Keratinocyte (primary cell): ENCODE results near the gene ATP8A2. TPM values are rescaled to one million over a fixed set of nuclear protein-coding genes. Genes with fewer than 3 reads are reported as not detected.

Source experiments
- DNase-seq: peaks from one replicate; pipeline ENCODE4 v3.0.0-alpha.2; 2011; ENCODE audit warnings: low read depth, missing footprints, low spot score
- FAIRE-seq: peaks from 2 replicates; lab custom pipeline; 2011; peaks lifted over from hg19 to GRCh38; lab: Jason Lieb, UNC
- H2AFZ ChIP-seq: 2 replicates; pipeline ENCODE4 v1.6.0; 2012; ENCODE audit warnings: low read length, control low read depth, inconsistent platforms; ENCODE audit not compliant: control insufficient read depth
- H3K27ac ChIP-seq: 2 replicates; pipeline ENCODE4 v1.5.1; 2011; ENCODE audit warnings: low read length; ENCODE audit not compliant: control insufficient read depth, insufficient read depth
- H3K27me3 ChIP-seq: 3 replicates; pipeline ENCODE4 v1.6.0; 2011; ENCODE audit warnings: low read length; ENCODE audit not compliant: control insufficient read depth, insufficient read depth; ENCODE audit errors: extremely low read depth
- H3K36me3 ChIP-seq, 2 experiments: 2 replicates in 1 of 2; 3 replicates in 1 of 2; pipeline ENCODE4 v1.5.1; 2011; ENCODE audit warnings: low read length in 2 of 2, mild to moderate bottlenecking in 1 of 2; ENCODE audit not compliant: control insufficient read depth in 2 of 2, insufficient read depth in 2 of 2; ENCODE audit errors: extremely low read depth in 1 of 2
- H3K4me1 ChIP-seq: 3 replicates; pipeline ENCODE4 v1.5.1; 2011; ENCODE audit warnings: low read length; ENCODE audit not compliant: control insufficient read depth, insufficient read depth; ENCODE audit errors: extremely low read depth
- H3K4me2 ChIP-seq: 3 replicates; pipeline ENCODE4 v1.6.0; 2011; ENCODE audit warnings: low read depth, low read length; ENCODE audit not compliant: control insufficient read depth, insufficient read depth; ENCODE audit errors: extremely low read depth
- H3K4me3 ChIP-seq, 3 experiments: fragments of 200-600 bp in 1 of 3; sonication (generic) in 1 of 3; 2 replicates in 2 of 3; 3 replicates in 1 of 3; pipeline ENCODE4 v1.5.1; 2011 to 2016; ENCODE audit warnings: low read length in 3 of 3, mild to moderate bottlenecking in 3 of 3, control low read depth in 2 of 3, inconsistent platforms in 1 of 3, low read depth in 1 of 3, mixed read lengths in 1 of 3, mixed run types in 1 of 3, moderate library complexity in 1 of 3; ENCODE audit not compliant: control insufficient read depth in 2 of 3, insufficient read depth in 2 of 3; ENCODE audit errors: extremely low read depth in 1 of 3
- H3K79me2 ChIP-seq: 2 replicates; pipeline ENCODE4 v1.6.0; 2012; ENCODE audit warnings: low read length; ENCODE audit not compliant: control insufficient read depth, insufficient read depth
- H3K9ac ChIP-seq: 3 replicates; pipeline ENCODE4 v1.6.0; 2011; ENCODE audit warnings: low read length; ENCODE audit not compliant: control insufficient read depth, insufficient read depth; ENCODE audit errors: extremely low read depth
- H3K9me1 ChIP-seq: 3 replicates; pipeline ENCODE4 v1.6.0; 2011; ENCODE audit warnings: low read length; ENCODE audit not compliant: control insufficient read depth, insufficient read depth; ENCODE audit errors: extremely low read depth
- H3K9me3 ChIP-seq: 2 replicates; pipeline ENCODE4 v1.5.1; 2012; ENCODE audit warnings: low read depth, low read length; ENCODE audit not compliant: control insufficient read depth
- H4K20me1 ChIP-seq: 3 replicates; pipeline ENCODE4 v1.6.0; 2011; ENCODE audit warnings: low read length; ENCODE audit not compliant: control insufficient read depth, insufficient read depth; ENCODE audit errors: extremely low read depth
- EZH2 ChIP-seq: IDR thresholded peaks from one replicate; pipeline ENCODE4 v1.6.1; 2012; ENCODE audit warnings: inconsistent platforms, mild to moderate bottlenecking, low read length, moderate library complexity
- dilution Hi-C: fragments of 300-500 bp; cut with MboI; formaldehyde crosslinking; loops from one replicate; pipeline ENCODE4 v1.7.0; 2020; ENCODE audit warnings: low sequenced_read_pairs; ENCODE audit not compliant: extremely low pct_ligation_motif_present
- polyA plus RNA-seq, 5 experiments: library from polyadenylated mRNA; depleted of rRNA in 3 of 5; stranded (reverse) in 3 of 5; stranded (forward) in 1 of 5; unstranded in 1 of 5; fragments of >200 nt; gene quantifications; 1 replicate in 1 of 5; 2 replicates in 3 of 5; 3 replicates in 1 of 5; pipeline versions ENCODE4 v1.2.1 to v1.2.3, GENCODE V29; 2011 to 2012; ENCODE audit warnings: missing spikeins in 2 of 5, low read depth in 1 of 5, low replicate concordance in 1 of 5
- TF ChIP-seq, protein P1 (sequence below), 3 experiments: IDR thresholded peaks in 1 of 3; conservative IDR thresholded peaks in 1 of 3; optimal IDR thresholded peaks in 1 of 3; 2 replicates in 2 of 3; 3 replicates in 1 of 3; pipeline versions ENCODE3 to v1.5.1; 2011; ENCODE audit warnings: low read length in 3 of 3, mild to moderate bottlenecking in 3 of 3, moderate library complexity in 2 of 3, control low read depth in 1 of 3, inconsistent platforms in 1 of 3; ENCODE audit not compliant: insufficient read depth in 2 of 3; ENCODE audit errors: extremely low read depth in 1 of 3

The ATP8A2 gene
- polyA plus RNA-seq, 1 donor (not counting 4 experiments of a cell fraction or from before 2014, with no cell fraction given): 0.16 TPM

DNA sequence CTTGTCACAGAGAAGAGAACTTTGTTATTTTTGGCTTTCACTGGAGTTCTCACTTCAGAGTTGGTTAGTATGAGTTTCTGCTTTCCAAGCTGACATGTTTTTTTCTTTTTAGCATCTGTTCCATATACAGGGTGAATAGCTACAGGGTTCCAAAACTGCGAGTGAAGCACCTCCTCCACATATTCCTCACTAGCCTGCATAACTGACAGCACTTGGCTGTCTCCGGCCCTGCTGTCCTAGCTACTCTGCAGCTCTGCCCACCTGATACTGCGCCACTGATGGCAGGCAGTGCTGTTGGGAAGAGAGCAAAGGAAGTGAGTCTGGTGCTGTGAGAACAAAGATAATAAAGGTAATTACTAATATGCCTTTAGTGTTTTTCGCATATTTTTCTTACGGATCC is 6.8 kb downstream of the ATP8A2 start:
- Histone ChIP-seq H3K9me1 (no peaks in the 10 kb centered on the region), H3K4me2 (no peak overlapping the region), H3K27ac (no peak overlapping the region), H3K4me3 (no peak overlapping the region), H3K4me1 (no peaks in the 10 kb centered on the region), H3K36me3 (no peaks in the 10 kb centered on the region), H3K79me2 (no peaks in the 10 kb centered on the region), H3K9me3 (no peaks in the 10 kb centered on the region), H4K20me1 (no peaks in the 10 kb centered on the region), H3K9ac (no peak overlapping the region), H3K27me3 (peaks cover 22% of the 10 kb centered on the region), H2AFZ (no peak overlapping the region)
- DNase-seq (no peak), FAIRE-seq (no peak)
- TF ChIP-seq EZH2: no peak
- TF ChIP-seq, protein P1, sequence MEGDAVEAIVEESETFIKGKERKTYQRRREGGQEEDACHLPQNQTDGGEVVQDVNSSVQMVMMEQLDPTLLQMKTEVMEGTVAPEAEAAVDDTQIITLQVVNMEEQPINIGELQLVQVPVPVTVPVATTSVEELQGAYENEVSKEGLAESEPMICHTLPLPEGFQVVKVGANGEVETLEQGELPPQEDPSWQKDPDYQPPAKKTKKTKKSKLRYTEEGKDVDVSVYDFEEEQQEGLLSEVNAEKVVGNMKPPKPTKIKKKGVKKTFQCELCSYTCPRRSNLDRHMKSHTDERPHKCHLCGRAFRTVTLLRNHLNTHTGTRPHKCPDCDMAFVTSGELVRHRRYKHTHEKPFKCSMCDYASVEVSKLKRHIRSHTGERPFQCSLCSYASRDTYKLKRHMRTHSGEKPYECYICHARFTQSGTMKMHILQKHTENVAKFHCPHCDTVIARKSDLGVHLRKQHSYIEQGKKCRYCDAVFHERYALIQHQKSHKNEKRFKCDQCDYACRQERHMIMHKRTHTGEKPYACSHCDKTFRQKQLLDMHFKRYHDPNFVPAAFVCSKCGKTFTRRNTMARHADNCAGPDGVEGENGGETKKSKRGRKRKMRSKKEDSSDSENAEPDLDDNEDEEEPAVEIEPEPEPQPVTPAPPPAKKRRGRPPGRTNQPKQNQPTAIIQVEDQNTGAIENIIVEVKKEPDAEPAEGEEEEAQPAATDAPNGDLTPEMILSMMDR (optimal IDR thresholded peaks at IDR 0.05 in 1 of 3, IDR thresholded peaks at IDR 0.05 in 1 of 3, conservative IDR thresholded peaks at IDR 0.05 in 1 of 3; ENCODE audit: extremely low read depth in 1 of 3, insufficient read depth in 2 of 3, low read length in 3 of 3): no peak
- dilution Hi-C loops: no loop called here

DNA sequence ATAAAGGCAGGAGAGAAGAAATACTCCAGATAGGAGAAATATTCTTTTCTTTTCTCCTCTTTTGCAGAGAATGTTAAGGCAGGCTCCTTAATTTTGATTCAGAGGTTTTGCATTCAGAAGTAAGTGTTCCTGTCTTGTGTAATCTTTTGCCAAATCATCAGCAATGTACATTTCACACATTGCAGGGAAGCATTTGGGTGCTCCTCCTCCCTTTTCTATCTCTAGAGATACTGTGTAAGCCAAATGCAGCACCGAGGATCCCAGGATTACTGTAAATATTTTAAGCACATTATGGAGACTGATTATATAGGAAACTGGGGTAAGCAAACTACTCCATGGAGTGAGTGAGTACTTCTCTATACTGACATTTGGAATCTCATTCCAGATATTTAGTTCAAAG is 7.2 kb downstream of the ATP8A2 start:
- DNase-seq (no peak), FAIRE-seq (no peak)
- Histone ChIP-seq H2AFZ (no peak overlapping the region), H3K9me3 (no peaks in the 10 kb centered on the region), H3K9me1 (no peaks in the 10 kb centered on the region), H3K36me3 (no peaks in the 10 kb centered on the region), H3K27ac (no peak overlapping the region), H3K4me3 (no peak overlapping the region), H3K4me2 (no peak overlapping the region), H3K9ac (no peak overlapping the region), H3K4me1 (no peaks in the 10 kb centered on the region), H3K27me3 (peaks cover 17% of the 10 kb centered on the region), H4K20me1 (no peaks in the 10 kb centered on the region), H3K79me2 (no peaks in the 10 kb centered on the region)
- TF ChIP-seq, protein P1 (optimal IDR thresholded peaks at IDR 0.05 in 1 of 3, IDR thresholded peaks at IDR 0.05 in 1 of 3, conservative IDR thresholded peaks at IDR 0.05 in 1 of 3; ENCODE audit: extremely low read depth in 1 of 3, insufficient read depth in 2 of 3, low read length in 3 of 3): no peak
- no peak for TF ChIP-seq EZH2
- dilution Hi-C loops: no loop called here
